SH-SY5Y (cell line): Measurements from ENCODE around the gene INPP4B.

Experiments
- GATA2 ChIP-seq: IDR thresholded peaks from 2 replicates; pipeline ENCODE4 v1.6.1; 2011; ENCODE audit warnings: mild to moderate bottlenecking, low read depth, low read length
- GATA3 ChIP-seq: IDR thresholded peaks from 2 replicates; pipeline ENCODE4 v1.6.1; 2011; ENCODE audit warnings: low read depth, mild to moderate bottlenecking, low read length, moderate library complexity

GRCh38 chr4:142413485-142413884, 432.6 kb downstream of the INPP4B start:
- TF ChIP-seq GATA2 (no peak), GATA3 (no peak)
